ENCODE data around the gene ZNF841. TPM values are rescaled to one million over a fixed set of nuclear protein-coding genes. Genes with fewer than 3 reads are reported as not detected.

ZNF841 gene
- total and polyA plus RNA-seq, 9 of the 15 experiments (the other 6 are each of a cell fraction or from before 2014, with no cell fraction given), result 3.1 to 17.1 (median 11.0) TPM

DNA sequence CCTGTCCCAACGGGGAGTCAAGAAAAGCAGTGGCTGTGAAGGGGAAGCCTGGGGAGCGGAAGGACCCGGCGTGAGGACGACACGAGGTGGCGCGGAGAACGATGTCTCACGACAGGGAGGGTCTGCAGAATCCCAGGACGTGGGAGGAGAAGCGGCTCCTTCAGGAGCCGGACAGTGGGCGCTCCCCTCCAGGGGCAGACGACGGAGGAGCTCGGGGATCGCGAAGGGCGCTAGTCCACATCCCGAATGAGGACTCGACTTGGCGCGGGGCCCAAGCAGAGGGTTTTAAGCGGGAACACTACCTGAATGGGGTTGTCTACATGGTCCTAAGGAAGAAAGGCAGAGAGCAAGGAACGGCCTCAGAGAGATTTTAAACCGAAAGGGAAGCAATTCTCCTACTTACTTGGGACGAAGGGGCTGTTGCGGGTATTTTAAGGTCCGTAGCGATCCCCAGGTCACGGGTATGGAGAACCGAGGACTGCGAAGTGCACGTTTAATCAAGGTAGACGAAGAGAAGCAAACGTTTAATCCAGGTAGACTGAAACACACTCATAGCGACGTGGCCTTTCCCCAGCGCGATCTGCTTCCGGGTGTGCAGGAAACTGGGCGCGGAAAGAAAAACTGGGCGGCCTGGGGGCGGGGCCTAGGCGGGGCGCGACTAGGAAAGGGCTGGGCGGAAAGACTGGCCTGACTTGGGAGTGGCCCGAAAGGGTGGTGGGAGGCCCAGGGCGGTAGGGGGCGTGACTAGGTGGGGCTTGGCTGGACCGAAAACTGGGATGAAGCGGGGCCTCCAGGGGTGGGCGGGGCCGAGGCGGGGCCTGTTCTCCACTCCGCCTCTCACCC lies at the start of gene ZNF841 (continued):
- TF ChIP-seq PML (IDR thresholded peaks at IDR 0.05; ENCODE audit: low read length) (peak; percentile 33; the same call in 1 of the 2 replicates), CBX1 (IDR thresholded peaks at IDR 0.05; ENCODE audit: low read depth) (no peak), GABPB1 (CRISPR knock-in tag; IDR thresholded peaks at IDR 0.05) (peak; percentile 56; the same call in 1 of the 2 replicates), SAFB2 (IDR thresholded peaks at IDR 0.05; ENCODE audit: borderline replicate concordance, low read depth, low read length, severe bottlenecking) (no peak), RB1 (IDR thresholded peaks at IDR 0.05; ENCODE audit: low read depth) (no peak), SMAD3 (CRISPR knock-in tag; conservative IDR thresholded peaks at IDR 0.05) (no peak), MCM7 (IDR thresholded peaks at IDR 0.05) (no peak), ZFP36 (IDR thresholded peaks at IDR 0.05; ENCODE audit: low read depth, low read length, partially characterized antibody) (no peak), ZNF699 (CRISPR knock-in tag; IDR thresholded peaks at IDR 0.05; ENCODE audit: insufficient replicate concordance) (no peak), EGR1 (conservative IDR thresholded peaks at IDR 0.05) (peak; percentile 39), TCF7 (IDR thresholded peaks at IDR 0.05; ENCODE audit: borderline replicate concordance) (no peak)
- TF ChIP-seq, protein P1, sequence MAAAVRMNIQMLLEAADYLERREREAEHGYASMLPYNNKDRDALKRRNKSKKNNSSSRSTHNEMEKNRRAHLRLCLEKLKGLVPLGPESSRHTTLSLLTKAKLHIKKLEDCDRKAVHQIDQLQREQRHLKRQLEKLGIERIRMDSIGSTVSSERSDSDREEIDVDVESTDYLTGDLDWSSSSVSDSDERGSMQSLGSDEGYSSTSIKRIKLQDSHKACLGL (CRISPR knock-in tag; IDR thresholded peaks at IDR 0.05; ENCODE audit: borderline replicate concordance, poor library complexity, severe bottlenecking), result no peak
- TF ChIP-seq, protein P2, sequence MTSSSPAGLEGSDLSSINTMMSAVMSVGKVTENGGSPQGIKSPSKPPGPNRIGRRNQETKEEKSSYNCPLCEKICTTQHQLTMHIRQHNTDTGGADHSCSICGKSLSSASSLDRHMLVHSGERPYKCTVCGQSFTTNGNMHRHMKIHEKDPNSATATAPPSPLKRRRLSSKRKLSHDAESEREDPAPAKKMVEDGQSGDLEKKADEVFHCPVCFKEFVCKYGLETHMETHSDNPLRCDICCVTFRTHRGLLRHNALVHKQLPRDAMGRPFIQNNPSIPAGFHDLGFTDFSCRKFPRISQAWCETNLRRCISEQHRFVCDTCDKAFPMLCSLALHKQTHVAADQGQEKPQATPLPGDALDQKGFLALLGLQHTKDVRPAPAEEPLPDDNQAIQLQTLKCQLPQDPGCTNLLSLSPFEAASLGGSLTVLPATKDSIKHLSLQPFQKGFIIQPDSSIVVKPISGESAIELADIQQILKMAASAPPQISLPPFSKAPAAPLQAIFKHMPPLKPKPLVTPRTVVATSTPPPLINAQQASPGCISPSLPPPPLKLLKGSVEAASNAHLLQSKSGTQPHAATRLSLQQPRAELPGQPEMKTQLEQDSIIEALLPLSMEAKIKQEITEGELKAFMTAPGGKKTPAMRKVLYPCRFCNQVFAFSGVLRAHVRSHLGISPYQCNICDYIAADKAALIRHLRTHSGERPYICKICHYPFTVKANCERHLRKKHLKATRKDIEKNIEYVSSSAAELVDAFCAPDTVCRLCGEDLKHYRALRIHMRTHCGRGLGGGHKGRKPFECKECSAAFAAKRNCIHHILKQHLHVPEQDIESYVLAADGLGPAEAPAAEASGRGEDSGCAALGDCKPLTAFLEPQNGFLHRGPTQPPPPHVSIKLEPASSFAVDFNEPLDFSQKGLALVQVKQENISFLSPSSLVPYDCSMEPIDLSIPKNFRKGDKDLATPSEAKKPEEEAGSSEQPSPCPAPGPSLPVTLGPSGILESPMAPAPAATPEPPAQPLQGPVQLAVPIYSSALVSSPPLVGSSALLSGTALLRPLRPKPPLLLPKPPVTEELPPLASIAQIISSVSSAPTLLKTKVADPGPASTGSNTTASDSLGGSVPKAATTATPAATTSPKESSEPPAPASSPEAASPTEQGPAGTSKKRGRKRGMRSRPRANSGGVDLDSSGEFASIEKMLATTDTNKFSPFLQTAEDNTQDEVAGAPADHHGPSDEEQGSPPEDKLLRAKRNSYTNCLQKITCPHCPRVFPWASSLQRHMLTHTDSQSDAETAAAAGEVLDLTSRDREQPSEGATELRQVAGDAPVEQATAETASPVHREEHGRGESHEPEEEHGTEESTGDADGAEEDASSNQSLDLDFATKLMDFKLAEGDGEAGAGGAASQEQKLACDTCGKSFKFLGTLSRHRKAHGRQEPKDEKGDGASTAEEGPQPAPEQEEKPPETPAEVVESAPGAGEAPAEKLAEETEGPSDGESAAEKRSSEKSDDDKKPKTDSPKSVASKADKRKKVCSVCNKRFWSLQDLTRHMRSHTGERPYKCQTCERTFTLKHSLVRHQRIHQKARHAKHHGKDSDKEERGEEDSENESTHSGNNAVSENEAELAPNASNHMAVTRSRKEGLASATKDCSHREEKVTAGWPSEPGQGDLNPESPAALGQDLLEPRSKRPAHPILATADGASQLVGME (CRISPR knock-in tag; IDR thresholded peaks at IDR 0.05), result no peak
- TF ChIP-seq, protein P3, sequence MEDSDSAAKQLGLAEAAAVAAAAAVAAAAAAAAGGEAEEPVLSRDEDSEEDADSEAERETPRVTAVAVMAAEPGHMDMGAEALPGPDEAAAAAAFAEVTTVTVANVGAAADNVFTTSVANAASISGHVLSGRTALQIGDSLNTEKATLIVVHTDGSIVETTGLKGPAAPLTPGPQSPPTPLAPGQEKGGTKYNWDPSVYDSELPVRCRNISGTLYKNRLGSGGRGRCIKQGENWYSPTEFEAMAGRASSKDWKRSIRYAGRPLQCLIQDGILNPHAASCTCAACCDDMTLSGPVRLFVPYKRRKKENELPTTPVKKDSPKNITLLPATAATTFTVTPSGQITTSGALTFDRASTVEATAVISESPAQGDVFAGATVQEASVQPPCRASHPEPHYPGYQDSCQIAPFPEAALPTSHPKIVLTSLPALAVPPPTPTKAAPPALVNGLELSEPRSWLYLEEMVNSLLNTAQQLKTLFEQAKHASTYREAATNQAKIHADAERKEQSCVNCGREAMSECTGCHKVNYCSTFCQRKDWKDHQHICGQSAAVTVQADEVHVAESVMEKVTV (CRISPR knock-in tag; IDR thresholded peaks at IDR 0.05), result no peak
- TF ChIP-seq, protein P4, sequence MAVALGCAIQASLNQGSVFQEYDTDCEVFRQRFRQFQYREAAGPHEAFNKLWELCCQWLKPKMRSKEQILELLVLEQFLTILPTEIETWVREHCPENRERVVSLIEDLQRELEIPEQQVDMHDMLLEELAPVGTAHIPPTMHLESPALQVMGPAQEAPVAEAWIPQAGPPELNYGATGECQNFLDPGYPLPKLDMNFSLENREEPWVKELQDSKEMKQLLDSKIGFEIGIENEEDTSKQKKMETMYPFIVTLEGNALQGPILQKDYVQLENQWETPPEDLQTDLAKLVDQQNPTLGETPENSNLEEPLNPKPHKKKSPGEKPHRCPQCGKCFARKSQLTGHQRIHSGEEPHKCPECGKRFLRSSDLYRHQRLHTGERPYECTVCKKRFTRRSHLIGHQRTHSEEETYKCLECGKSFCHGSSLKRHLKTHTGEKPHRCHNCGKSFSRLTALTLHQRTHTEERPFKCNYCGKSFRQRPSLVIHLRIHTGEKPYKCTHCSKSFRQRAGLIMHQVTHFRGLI (CRISPR knock-in tag; IDR thresholded peaks at IDR 0.05), result no peak
- TF ChIP-seq, protein P5, sequence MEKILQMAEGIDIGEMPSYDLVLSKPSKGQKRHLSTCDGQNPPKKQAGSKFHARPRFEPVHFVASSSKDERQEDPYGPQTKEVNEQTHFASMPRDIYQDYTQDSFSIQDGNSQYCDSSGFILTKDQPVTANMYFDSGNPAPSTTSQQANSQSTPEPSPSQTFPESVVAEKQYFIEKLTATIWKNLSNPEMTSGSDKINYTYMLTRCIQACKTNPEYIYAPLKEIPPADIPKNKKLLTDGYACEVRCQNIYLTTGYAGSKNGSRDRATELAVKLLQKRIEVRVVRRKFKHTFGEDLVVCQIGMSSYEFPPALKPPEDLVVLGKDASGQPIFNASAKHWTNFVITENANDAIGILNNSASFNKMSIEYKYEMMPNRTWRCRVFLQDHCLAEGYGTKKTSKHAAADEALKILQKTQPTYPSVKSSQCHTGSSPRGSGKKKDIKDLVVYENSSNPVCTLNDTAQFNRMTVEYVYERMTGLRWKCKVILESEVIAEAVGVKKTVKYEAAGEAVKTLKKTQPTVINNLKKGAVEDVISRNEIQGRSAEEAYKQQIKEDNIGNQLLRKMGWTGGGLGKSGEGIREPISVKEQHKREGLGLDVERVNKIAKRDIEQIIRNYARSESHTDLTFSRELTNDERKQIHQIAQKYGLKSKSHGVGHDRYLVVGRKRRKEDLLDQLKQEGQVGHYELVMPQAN (IDR thresholded peaks at IDR 0.05; ENCODE audit: borderline replicate concordance), result peak; percentile 61
